ENCODE measurements around the gene TRUB2.
A peak's percentile ranks its signal among the peaks of the same experiment; 100 is the strongest.
"Not testable (repeated sequence)": the region's sequence is repeated elsewhere in the genome, so short reads cannot be mapped to it uniquely, and the experiment has no call there.

Gene TRUB2

GRCh38 chr9:128297221-128297773, 24.9 kb downstream of the TRUB2 start:
- no peak for DNase-seq

DNA sequence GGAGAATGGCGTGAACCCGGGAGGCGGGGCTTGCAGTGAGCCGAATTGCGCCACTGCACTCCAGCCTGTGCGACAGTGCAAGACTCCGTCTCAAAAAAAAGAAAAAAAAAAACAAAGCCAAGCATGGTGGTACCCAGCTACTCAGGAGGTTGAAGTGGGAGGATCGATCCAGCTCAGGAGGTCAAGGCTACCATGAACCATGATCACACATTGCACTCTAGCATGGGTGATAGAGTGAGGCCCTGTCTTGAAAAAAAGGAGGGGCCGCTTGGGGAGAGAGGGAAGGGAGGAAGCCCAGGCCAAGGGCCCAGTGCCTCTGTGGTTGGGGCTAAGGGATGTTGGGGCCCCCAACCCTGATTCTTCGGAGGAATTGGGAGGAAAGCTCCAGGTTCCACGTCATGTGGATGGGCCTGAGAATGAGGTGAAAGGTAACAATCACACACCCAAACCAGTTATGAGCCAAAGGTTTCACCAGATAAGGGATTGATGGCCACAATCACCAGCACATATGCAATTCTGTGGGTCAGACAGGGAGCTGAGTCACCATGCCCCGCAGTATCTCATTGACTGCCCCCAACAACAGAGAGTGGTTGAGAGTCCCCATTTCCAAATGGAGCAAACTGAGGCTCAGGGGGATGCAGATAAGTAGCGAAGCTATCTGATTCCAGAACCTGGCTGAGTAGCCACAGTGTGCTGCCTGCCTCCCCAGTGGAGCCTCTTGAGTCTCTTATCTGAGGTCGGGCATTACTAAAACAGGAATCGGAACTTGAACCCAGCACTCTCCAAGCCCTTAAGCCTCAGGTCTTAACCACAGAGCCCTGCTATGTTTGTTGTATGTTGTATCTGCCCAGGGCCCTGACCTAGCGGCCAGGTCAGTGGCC, 25.7 kb downstream of the TRUB2 start:
- no peak for DNase-seq

- DNase-seq = no peak
Observed at GRCh38 chr9:128294142-128294541, 28.1 kb downstream of the TRUB2 start.

- DNase-seq = no peak
Observed at GRCh38 chr9:128293091-128293490, 29.2 kb downstream of the TRUB2 start.

GRCh38 chr9:128292009-128292408, 30.2 kb downstream of the TRUB2 start:
- DNase-seq = no peak

DNA sequence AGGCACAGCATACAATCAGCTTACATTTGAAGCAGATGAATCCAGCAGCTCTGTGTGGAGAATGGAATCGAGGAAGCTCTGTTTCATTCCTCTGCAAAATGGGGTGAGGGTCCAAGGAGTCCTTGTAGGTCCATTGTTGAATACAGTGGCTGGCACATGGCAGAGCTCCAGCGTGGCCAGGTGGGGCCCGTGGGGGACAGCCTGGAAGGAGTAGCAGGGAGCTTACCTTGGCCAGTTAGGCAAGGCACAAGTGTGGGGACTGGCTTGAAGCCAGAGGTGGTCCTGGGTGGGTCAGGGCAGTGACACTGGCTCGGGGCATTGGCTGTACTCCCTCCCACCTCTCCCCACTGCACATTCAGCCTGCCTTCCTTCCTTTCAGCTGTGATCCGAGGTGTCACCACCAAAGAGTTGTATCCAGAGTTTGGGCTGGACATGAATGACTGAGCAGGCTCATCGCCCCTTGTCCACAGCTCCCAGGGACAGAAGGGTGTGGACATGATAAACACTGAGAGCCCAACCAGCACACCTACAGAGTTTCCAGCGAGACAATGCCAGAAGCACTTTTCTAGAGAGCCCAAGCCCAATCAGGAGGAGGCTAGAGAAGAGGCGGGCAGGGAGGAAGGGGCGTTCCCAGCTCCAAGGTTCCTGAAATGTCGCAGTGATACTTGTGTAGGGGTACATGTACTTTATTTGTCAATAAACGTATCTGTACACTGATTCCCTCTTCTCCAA, 33.8 kb downstream of the TRUB2 start:
- DNase-seq = no peak

- DNase-seq = peak; percentile 81
Observed at GRCh38 chr9:128286440-128286839, 35.8 kb downstream of the TRUB2 start.

DNA sequence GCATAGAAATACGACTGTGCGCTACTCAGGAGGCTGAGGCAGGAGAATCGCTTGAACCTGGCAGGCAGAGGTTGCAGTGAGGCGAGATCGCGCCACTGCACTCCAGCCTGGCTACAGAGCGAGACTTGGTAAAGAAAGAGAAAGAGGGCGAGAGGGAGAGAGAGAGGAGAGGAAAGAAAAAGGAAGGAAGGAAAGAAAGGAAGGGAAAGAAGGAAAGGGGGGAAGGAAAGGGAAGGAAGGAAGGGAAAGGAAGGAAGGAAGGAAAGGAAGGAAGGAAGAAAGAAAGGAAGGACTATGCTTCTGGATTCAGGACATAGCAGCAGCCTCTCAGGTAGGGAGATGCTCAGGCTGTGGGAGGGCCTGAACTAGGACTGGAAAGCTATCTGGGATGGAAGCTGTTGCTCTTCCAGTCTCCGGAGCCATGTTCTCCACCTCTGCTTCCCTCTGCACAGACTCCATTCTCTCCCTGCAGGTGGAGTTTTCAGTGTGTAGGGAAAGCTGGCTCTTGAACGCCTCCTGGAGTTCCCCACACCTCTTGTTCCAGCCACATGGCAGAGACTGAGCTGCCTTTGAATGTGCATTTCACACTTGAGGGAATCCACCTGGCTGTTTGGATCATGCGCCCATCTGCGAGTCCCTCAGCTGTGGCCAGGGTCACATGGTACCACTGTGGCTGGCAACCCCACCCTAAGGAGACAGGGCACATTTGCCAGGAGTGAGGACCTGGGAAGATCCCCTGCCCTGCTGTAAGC, 37.0 kb downstream of the TRUB2 start:
- DNase-seq = no peak

DNA sequence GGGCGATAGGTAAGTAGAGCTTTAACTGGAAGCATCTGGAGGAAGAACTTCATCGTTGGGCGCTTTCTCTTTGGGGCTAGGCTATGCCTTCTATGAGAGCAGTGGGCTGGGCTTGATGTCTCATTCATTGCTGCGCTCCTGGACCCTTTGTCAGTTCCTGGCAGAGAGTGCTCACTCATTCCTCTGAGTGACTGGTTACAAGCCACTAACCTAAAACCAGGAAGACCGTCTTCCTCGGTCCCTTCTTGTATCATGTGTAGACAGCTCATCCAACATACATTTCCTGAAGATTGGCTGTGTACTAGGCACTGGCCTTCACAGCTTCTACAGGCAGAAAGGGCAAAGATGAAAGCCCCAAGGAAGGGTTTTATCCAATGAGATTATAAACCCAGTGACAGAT, 39.7 kb downstream of the TRUB2 start:
- DNase-seq = no peak

DNA sequence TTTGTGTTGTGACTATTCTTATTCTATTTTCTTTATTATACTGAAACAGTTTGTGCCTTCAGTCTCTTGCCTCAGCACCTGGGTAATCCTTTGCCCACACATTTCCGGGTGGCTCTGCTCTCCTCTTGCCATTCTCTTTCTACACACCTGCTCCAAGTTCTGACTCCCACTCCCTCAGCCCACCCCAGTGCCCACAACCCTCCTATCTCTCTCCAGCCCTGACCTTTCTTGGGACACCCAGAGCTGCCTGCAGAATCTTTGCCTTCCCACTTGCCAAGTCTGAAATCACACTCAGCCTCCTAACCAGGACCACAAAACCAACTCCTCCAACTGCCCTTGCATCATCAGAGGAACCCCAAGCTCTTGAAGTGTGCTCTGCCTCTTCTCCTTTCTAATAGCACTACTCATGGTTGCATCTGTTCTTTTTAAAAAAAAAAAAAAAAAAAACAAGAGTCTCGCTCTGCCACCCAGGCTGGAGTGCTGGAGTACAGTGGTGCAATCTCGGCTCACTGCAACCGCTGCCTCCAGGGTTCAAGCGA, 42.1 kb downstream of the TRUB2 start:
- no peak for DNase-seq

- DNase-seq = not testable (repeated sequence)
Observed at GRCh38 chr9:128279088-128280073, 42.9 kb downstream of the TRUB2 start.

DNA sequence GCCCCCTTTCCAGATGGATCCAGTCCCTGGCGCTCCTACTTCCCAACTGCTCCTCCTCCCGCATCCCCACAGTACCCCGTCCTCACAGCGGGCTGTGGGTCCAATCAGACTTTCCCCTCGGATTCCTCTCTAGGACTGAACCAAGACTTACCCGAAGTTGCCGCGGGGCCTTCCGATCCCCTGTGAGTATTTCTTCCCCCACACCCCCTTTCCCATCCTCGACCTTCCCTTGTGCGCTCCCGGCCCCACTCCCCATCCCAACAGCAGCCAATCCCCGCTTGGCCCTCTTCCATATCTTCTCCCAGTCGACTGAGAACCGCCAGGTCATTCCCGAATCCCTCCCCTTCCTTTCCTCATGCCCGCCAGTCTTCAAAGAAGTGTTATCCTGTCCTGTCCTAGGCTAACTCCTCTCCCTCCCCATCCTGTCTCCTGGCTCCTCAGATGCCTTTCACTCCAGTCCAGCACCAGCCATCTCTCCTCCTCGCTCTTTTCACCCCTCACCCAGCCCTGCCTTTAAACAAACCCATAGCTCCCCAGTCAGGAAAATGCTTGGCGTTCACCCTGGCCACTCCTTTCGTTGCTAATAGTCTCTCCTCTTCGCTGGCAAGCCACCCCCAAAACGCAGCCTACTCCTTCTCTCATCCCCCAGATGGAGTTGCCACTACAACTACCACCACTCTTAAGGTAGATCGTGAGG, 45.5 kb downstream of the TRUB2 start:
- DNase-seq = peak; percentile 72

- DNase-seq = peak; percentile 99
Observed at GRCh38 chr9:128276008-128276573, 46.2 kb downstream of the TRUB2 start, which contains the start of gene SWI5. Gene SWI5 (plus strand): TSS chr9:128276276.

GRCh38 chr9:128275198-128276007, 46.8 kb downstream of the TRUB2 start, which contains the start of gene GOLGA2:
Gene GOLGA2 (minus strand): TSS chr9:128276007. CDS start chr9:128275976, 31 bp downstream.
- DNase-seq = peak; percentile 73

- no peak for DNase-seq
Observed at GRCh38 chr9:128274245-128274644, 48.0 kb downstream of the TRUB2 start.

GRCh38 chr9:128271512-128271911, 50.7 kb downstream of the TRUB2 start:
- no peak for DNase-seq

- no peak for DNase-seq
Observed at GRCh38 chr9:128271112-128271511, 51.1 kb downstream of the TRUB2 start.

GRCh38 chr9:128266868-128267590, 55.2 kb downstream of the TRUB2 start:
- DNase-seq = no peak
